CD8-positive, alpha-beta memory T cell (primary cell): ENCODE data around the gene OR6K3. TPM values are rescaled to one million over a fixed set of nuclear protein-coding genes. Genes with fewer than 3 reads are reported as not detected.

Experiments
- CTCF ChIA-PET: fragments of 350-600 bp; sonication (Branson Sonifier 250); formaldehyde crosslinking; loops from one replicate; lab custom pipeline; 2021; ENCODE audit warnings: antibody characterized with exemption; lab: Charles Lee
- POLR2A ChIA-PET: fragments of 350-600 bp; sonication (Branson Sonifier 250); formaldehyde crosslinking; loops from one replicate; lab custom pipeline; 2021; ENCODE audit warnings: antibody characterized with exemption; lab: Charles Lee
- DNase-seq, 5 donors: peaks; one replicate each; pipeline versions ENCODE4 v3.0.0 to v3.0.0-alpha.2; 2020 to 2022; ENCODE audit warnings: mixed read lengths in 1 of 5
- H3K27ac ChIP-seq: one replicate; pipeline ENCODE4 v1.7.0; 2013; ENCODE audit warnings: low read depth, mild to moderate bottlenecking, low read length, moderate library complexity
- H3K27me3 ChIP-seq: 2 replicates; pipeline ENCODE4 v1.7.0; 2013; ENCODE audit warnings: low read length, mild to moderate bottlenecking; ENCODE audit not compliant: insufficient read depth, poor library complexity, severe bottlenecking
- H3K36me3 ChIP-seq: 2 replicates; pipeline ENCODE4 v1.7.0; 2013; ENCODE audit warnings: mild to moderate bottlenecking, low read length, moderate library complexity; ENCODE audit not compliant: insufficient read depth
- H3K4me1 ChIP-seq: 2 replicates; pipeline ENCODE4 v1.7.0; 2013; ENCODE audit warnings: mild to moderate bottlenecking, low read length, moderate library complexity; ENCODE audit not compliant: insufficient read depth
- H3K4me3 ChIP-seq: 2 replicates; pipeline ENCODE4 v1.7.0; 2013; ENCODE audit warnings: mild to moderate bottlenecking, low read length
- H3K9me3 ChIP-seq: 2 replicates; pipeline ENCODE4 v1.7.0; 2013; ENCODE audit warnings: mild to moderate bottlenecking, low read length
- H3K27ac Mint-ChIP-seq, 8 donors: one replicate each; pipeline ENCODE4 v1.8.0; 2020 to 2021; ENCODE audit warnings: mixed read lengths in 8 of 8, mild to moderate bottlenecking in 6 of 8, inconsistent platforms in 3 of 8, moderate library complexity in 3 of 8
- H3K27me3 Mint-ChIP-seq, 2 donors: one replicate each; pipeline ENCODE4 v1.8.0; 2020 to 2021; ENCODE audit warnings: mixed read lengths in 2 of 2, mild to moderate bottlenecking in 1 of 2, moderate library complexity in 1 of 2
- H3K36me3 Mint-ChIP-seq, 3 donors: one replicate each; pipeline ENCODE4 v1.8.0; 2020 to 2021; ENCODE audit warnings: mixed read lengths in 3 of 3, inconsistent platforms in 1 of 3, mild to moderate bottlenecking in 1 of 3
- H3K4me1 Mint-ChIP-seq, 3 donors: one replicate each; pipeline ENCODE4 v1.8.0; 2020 to 2021; ENCODE audit warnings: mixed read lengths in 3 of 3, inconsistent platforms in 1 of 3, mild to moderate bottlenecking in 1 of 3
- H3K4me3 Mint-ChIP-seq, 7 donors: one replicate each; pipeline ENCODE4 v1.8.0; 2020 to 2021; ENCODE audit warnings: mixed read lengths in 7 of 7, mild to moderate bottlenecking in 6 of 7, moderate library complexity in 4 of 7, inconsistent platforms in 2 of 7
- H3K9me3 Mint-ChIP-seq, 5 donors: one replicate each; pipeline ENCODE4 v1.8.0; 2020 to 2022; ENCODE audit warnings: mixed read lengths in 5 of 5, mild to moderate bottlenecking in 3 of 5, moderate library complexity in 2 of 5, inconsistent platforms in 1 of 5
- polyA plus RNA-seq: library from polyadenylated mRNA; unstranded; fragments of 300-500 nt; fragmentation: Illumina TruSeq; gene quantifications from one replicate; pipeline ENCODE4 v1.2.3, GENCODE V29; 2021
- total RNA-seq, 2 experiments: library from RNA; stranded (reverse); gene quantifications; one replicate each; pipeline ENCODE4 v1.2.3, GENCODE V29; 2021

Gene OR6K3, protein sequence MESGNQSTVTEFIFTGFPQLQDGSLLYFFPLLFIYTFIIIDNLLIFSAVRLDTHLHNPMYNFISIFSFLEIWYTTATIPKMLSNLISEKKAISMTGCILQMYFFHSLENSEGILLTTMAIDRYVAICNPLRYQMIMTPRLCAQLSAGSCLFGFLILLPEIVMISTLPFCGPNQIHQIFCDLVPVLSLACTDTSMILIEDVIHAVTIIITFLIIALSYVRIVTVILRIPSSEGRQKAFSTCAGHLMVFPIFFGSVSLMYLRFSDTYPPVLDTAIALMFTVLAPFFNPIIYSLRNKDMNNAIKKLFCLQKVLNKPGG
- total RNA-seq: not detected
- polyA plus RNA-seq: not detected

GRCh38 chr1:158720620-158721019 lies at the start of gene OR6K3:
Gene OR6K3 (minus strand): TSS chr1:158720720. CDS start chr1:158718115, 2,605 bp downstream.
- ChIA-PET CTCF (no interaction called here), POLR2A (no interaction called here)
- Histone ChIP-seq H3K4me3 (no peak within 1 kb of the TSS), H3K4me1 (no peaks in the 10 kb centered on the region), H3K27ac (no peak within 1 kb of the TSS), H3K9me3 (no peaks in the 10 kb centered on the region), H3K27me3 (no peaks in the 10 kb centered on the region), H3K36me3 (no peaks in the 10 kb centered on the region)
- H3K27ac Mint-ChIP-seq: no peak within 1 kb of the TSS
- DNase-seq: no peak
- peaks cover 19 to 57% of the 10 kb centered on the region in 2 donors for H3K27me3 Mint-ChIP-seq
- H3K4me3 Mint-ChIP-seq: no peak within 1 kb of the TSS
- H3K4me1 Mint-ChIP-seq: no peaks in the 10 kb centered on the region
- no peaks in the 10 kb centered on the region for H3K9me3 Mint-ChIP-seq
- no peaks in the 10 kb centered on the region for H3K36me3 Mint-ChIP-seq

GRCh38 chr1:158754420-158754819 lies 33.9 kb upstream of the OR6K3 start, which contains the start of gene OR6K6:
Gene OR6K6 (plus strand): TSS chr1:158754720. CDS start chr1:158754888, 168 bp downstream.
- H3K4me3 ChIP-seq: no peak within 1 kb of the TSS
- no peaks in the 10 kb centered on the region for H3K4me1 ChIP-seq
- peaks cover 0 to 2% (median 0%) of the 10 kb centered on the region in 5 donors for H3K9me3 Mint-ChIP-seq
- peaks cover 5 to 28% of the 10 kb centered on the region in 2 donors for H3K27me3 Mint-ChIP-seq
- no peak within 1 kb of the TSS for H3K27ac ChIP-seq
- no peaks in the 10 kb centered on the region for H3K4me1 Mint-ChIP-seq
- no peak within 1 kb of the TSS for H3K4me3 Mint-ChIP-seq
- H3K36me3 ChIP-seq: no peaks in the 10 kb centered on the region
- H3K27ac Mint-ChIP-seq: no peak within 1 kb of the TSS
- ChIA-PET CTCF (no interaction called here), POLR2A (no interaction called here)
- no peaks in the 10 kb centered on the region for H3K27me3 ChIP-seq
- no peaks in the 10 kb centered on the region for H3K36me3 Mint-ChIP-seq
- no peaks in the 10 kb centered on the region for H3K9me3 ChIP-seq
- no peak for DNase-seq

DNA sequence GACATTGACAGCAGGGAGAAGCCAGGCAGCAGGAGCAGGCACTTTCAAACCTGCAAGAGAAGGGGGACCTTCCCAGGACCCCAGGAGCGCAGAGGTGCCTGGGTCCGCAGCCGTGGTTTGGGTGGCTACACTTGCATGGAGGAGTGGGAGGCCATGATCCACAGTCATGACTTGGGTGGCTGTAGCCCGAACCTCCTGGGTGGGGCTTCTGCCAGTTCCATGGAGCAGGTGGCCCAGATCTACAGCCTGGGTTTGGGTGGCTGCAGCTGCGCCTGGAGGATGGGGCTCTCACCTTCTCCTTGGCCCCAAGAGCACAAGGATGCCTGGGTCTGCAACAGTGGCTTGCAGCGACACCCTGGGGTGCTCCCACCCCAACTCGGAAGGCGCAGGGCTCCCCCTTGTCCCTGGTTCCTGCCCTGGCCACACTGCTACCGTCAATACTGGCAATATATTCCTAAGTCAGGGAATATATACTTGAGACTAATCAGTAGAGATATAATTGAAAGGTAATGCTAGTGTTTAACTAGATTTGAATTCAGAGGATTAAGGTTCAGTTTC lies 31.7 kb upstream of the OR6K3 start:
- H3K27ac Mint-ChIP-seq: no peak overlapping the region
- Histone ChIP-seq H3K27me3 (no peaks in the 10 kb centered on the region), H3K9me3 (no peaks in the 10 kb centered on the region), H3K27ac (no peak overlapping the region), H3K36me3 (no peaks in the 10 kb centered on the region), H3K4me1 (no peaks in the 10 kb centered on the region), H3K4me3 (no peak overlapping the region)
- peaks cover 1 to 21% of the 10 kb centered on the region in 2 donors for H3K27me3 Mint-ChIP-seq
- no peak overlapping the region for H3K4me3 Mint-ChIP-seq
- H3K4me1 Mint-ChIP-seq: no peaks in the 10 kb centered on the region
- no peak for DNase-seq
- ChIA-PET POLR2A (no interaction called here), CTCF (no interaction called here)
- H3K9me3 Mint-ChIP-seq: no peaks in the 10 kb centered on the region
- H3K36me3 Mint-ChIP-seq: no peaks in the 10 kb centered on the region

DNA sequence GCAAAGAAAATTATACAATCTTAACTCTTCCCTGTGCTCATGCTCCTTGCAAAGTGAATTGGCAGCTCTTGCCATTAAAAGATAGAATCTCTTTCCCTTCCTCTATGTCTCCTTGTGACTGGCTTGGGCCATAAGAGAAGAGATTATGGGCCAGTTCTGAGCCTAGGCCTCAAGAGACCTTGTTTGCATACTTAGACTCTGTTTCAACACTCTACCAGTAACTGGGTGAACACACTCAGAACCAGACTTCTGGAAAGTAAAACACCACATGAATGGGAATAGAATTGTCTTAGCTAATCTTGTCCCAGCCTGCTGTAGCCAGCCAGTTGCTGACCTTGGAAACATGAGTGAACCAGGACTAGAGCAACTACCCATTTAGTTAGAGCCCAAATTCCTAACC lies 15.3 kb upstream of the OR6K3 start:
- H3K4me1 Mint-ChIP-seq: no peaks in the 10 kb centered on the region
- peaks cover 0 to 3% (median 0%) of the 10 kb centered on the region in 3 donors for H3K36me3 Mint-ChIP-seq
- no peak overlapping the region for H3K27ac ChIP-seq
- no peak for DNase-seq
- no peaks in the 10 kb centered on the region for H3K9me3 ChIP-seq
- POLR2A ChIA-PET: no interaction called here
- no peak overlapping the region for H3K4me3 ChIP-seq
- no peak overlapping the region for H3K27ac Mint-ChIP-seq
- no peaks in the 10 kb centered on the region for H3K36me3 ChIP-seq
- H3K9me3 Mint-ChIP-seq: no peaks in the 10 kb centered on the region
- CTCF ChIA-PET: no interaction called here
- H3K27me3 ChIP-seq: no peaks in the 10 kb centered on the region
- peaks cover 4 to 18% of the 10 kb centered on the region in 2 donors for H3K27me3 Mint-ChIP-seq
- no peak overlapping the region for H3K4me3 Mint-ChIP-seq
- H3K4me1 ChIP-seq: no peaks in the 10 kb centered on the region

- Mint-ChIP-seq H3K27ac (no peak overlapping the region), H3K9me3 (no peaks in the 10 kb centered on the region), H3K4me3 (no peak overlapping the region), H3K36me3 (no peaks in the 10 kb centered on the region), H3K4me1 (peaks cover 0 to 11% (median 5%) of the 10 kb centered on the region in 3 donors), H3K27me3 (peaks cover 1 to 6% of the 10 kb centered on the region in 2 donors)
- Histone ChIP-seq H3K36me3 (no peaks in the 10 kb centered on the region), H3K27ac (no peak overlapping the region), H3K4me1 (no peaks in the 10 kb centered on the region), H3K4me3 (no peak overlapping the region), H3K27me3 (no peaks in the 10 kb centered on the region), H3K9me3 (no peaks in the 10 kb centered on the region)
- DNase-seq: no peak
- CTCF ChIA-PET: no interaction called here
- POLR2A ChIA-PET: no interaction called here
These were observed 12.0 kb upstream of the OR6K3 start for GRCh38 chr1:158732524-158732923.

GRCh38 chr1:158731707-158732106 lies 11.2 kb upstream of the OR6K3 start:
- ChIA-PET CTCF (no interaction called here), POLR2A (interaction anchor here (0.8 kb wide), 1 partner anchor 217 kb away, joined by 3 read pairs; no protein-coding TSS in a partner anchor)
- no peaks in the 10 kb centered on the region for H3K36me3 ChIP-seq
- Mint-ChIP-seq H3K27ac (no peak overlapping the region), H3K4me1 (peaks cover 0 to 11% (median 5%) of the 10 kb centered on the region in 3 donors), H3K27me3 (peaks cover 4 to 6% of the 10 kb centered on the region in 2 donors), H3K9me3 (no peaks in the 10 kb centered on the region), H3K4me3 (no peak overlapping the region), H3K36me3 (no peaks in the 10 kb centered on the region)
- H3K27ac ChIP-seq: no peak overlapping the region
- no peak overlapping the region for H3K4me3 ChIP-seq
- H3K4me1 ChIP-seq: no peaks in the 10 kb centered on the region
- DNase-seq: no peak
- no peaks in the 10 kb centered on the region for H3K27me3 ChIP-seq
- no peaks in the 10 kb centered on the region for H3K9me3 ChIP-seq

DNA sequence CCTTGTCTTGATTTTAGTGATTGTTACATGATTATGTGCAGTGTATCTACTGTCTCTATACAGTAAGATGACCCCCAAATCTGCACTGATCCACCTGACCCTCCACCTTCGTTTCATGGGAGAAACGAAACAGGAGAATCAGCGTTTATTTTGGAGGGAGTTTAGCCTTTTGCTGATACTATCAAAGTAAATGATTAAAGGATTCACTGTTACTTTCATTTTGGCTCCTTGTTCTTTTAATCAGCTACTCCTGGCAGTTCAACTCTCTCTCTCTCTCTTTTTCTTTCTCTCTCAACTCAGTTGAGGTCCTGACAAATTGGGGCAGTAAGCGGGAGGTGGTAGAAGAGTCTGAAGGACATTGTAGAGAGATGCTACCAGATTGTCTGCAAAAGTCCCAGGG lies 9.9 kb upstream of the OR6K3 start:
- POLR2A ChIA-PET: no interaction called here
- H3K36me3 Mint-ChIP-seq: no peaks in the 10 kb centered on the region

GRCh38 chr1:158728510-158729225 lies 8.1 kb upstream of the OR6K3 start:
- no peaks in the 10 kb centered on the region for H3K36me3 ChIP-seq
- H3K4me1 ChIP-seq: no peaks in the 10 kb centered on the region
- H3K4me3 ChIP-seq: no peak overlapping the region
- no peaks in the 10 kb centered on the region for H3K9me3 ChIP-seq
- ChIA-PET CTCF (no interaction called here), POLR2A (no interaction called here)
- no peaks in the 10 kb centered on the region for H3K9me3 Mint-ChIP-seq
- H3K27me3 Mint-ChIP-seq: peaks cover 9 to 24% of the 10 kb centered on the region in 2 donors
- H3K4me1 Mint-ChIP-seq: peaks cover 0 to 11% (median 5%) of the 10 kb centered on the region in 3 donors
- H3K4me3 Mint-ChIP-seq: no peak overlapping the region
- H3K36me3 Mint-ChIP-seq: no peaks in the 10 kb centered on the region
- no peaks in the 10 kb centered on the region for H3K27me3 ChIP-seq
- DNase-seq: no peak
- H3K27ac Mint-ChIP-seq: no peak overlapping the region
- no peak overlapping the region for H3K27ac ChIP-seq

More for the DNA sequence above, 9.9 kb upstream of the OR6K3 start:
- H3K27ac Mint-ChIP-seq: no peak overlapping the region
- peak overlapping the region in 1 of 7 donors; percentile 15 for H3K4me3 Mint-ChIP-seq
- Histone ChIP-seq H3K27me3 (no peaks in the 10 kb centered on the region), H3K9me3 (no peaks in the 10 kb centered on the region), H3K4me1 (no peaks in the 10 kb centered on the region), H3K27ac (no peak overlapping the region), H3K36me3 (no peaks in the 10 kb centered on the region), H3K4me3 (no peak overlapping the region)
- CTCF ChIA-PET: no interaction called here
- H3K9me3 Mint-ChIP-seq: no peaks in the 10 kb centered on the region
- peaks cover 7 to 13% of the 10 kb centered on the region in 2 donors for H3K27me3 Mint-ChIP-seq
- H3K4me1 Mint-ChIP-seq: peaks cover 0 to 11% (median 5%) of the 10 kb centered on the region in 3 donors
- DNase-seq: no peak
